H1 (cell line): ENCODE measurements around the gene IL5. TPM values are rescaled to one million over a fixed set of nuclear protein-coding genes. Genes with fewer than 3 reads are reported as not detected.

Source experiments
- CTCF ChIA-PET: fragments of 300-600 bp; sonication (Branson Sonifier 250); formaldehyde crosslinking; loops from one replicate; lab custom pipeline; 2021; ENCODE audit not compliant: partially characterized antibody; lab: Charles Lee
- POLR2A ChIA-PET: fragments of 300-600 bp; sonication (Branson Sonifier 250); formaldehyde crosslinking; loops from one replicate; lab custom pipeline; 2021; ENCODE audit warnings: inconsistent platforms; ENCODE audit not compliant: partially characterized antibody; lab: Charles Lee
- DNase-seq, 2 experiments: peaks; one replicate each; pipeline versions ENCODE4 v3.0.0 to v3.0.0-alpha.2; 2010 to 2022; ENCODE audit warnings: low spot score in 2 of 2, low read depth in 1 of 2, mixed read lengths in 1 of 2
- FAIRE-seq: peaks from 2 replicates; lab custom pipeline; 2011; peaks lifted over from hg19 to GRCh38; lab: Jason Lieb, UNC
- H2AFZ ChIP-seq: 2 replicates; pipeline ENCODE4 v1.8.1; 2012; ENCODE audit warnings: low read length, inconsistent platforms
- H2AK5ac ChIP-seq: 2 replicates; pipeline ENCODE4 v1.6.1; 2013; ENCODE audit warnings: low read depth, low read length
- H2BK120ac ChIP-seq: replicated peaks from 2 replicates; pipeline ENCODE3; 2013; ENCODE audit warnings: low read depth, low read length, inconsistent platforms
- H2BK12ac ChIP-seq: 2 replicates; pipeline ENCODE4 v1.6.1; 2013; ENCODE audit warnings: low read depth, low read length
- H2BK15ac ChIP-seq: 2 replicates; pipeline ENCODE4 v1.6.1; 2013; ENCODE audit warnings: low read length
- H2BK20ac ChIP-seq: 2 replicates; pipeline ENCODE4 v1.6.1; 2013; ENCODE audit warnings: low read length
- H2BK5ac ChIP-seq: 2 replicates; pipeline ENCODE4 v1.6.1; 2013; ENCODE audit warnings: low read depth, low read length
- H3K14ac ChIP-seq: 2 replicates; pipeline ENCODE4 v1.6.1; 2013; ENCODE audit warnings: inconsistent platforms; ENCODE audit not compliant: insufficient read length
- H3K18ac ChIP-seq: 2 replicates; pipeline ENCODE4 v1.6.1; 2013; ENCODE audit warnings: low read length; ENCODE audit errors: extremely low read depth
- H3K23ac ChIP-seq: 2 replicates; pipeline ENCODE4 v1.6.1; 2013; ENCODE audit warnings: inconsistent platforms; ENCODE audit not compliant: insufficient read length
- H3K23me2 ChIP-seq: 2 replicates; pipeline ENCODE4 v1.6.1; 2013; ENCODE audit warnings: low read depth, low read length
- H3K27ac ChIP-seq: 2 replicates; pipeline ENCODE4 v1.6.1; 2011; ENCODE audit warnings: low read depth, low read length, inconsistent platforms
- H3K27me3 ChIP-seq, 4 experiments: replicated peaks in 1 of 4; 1 replicate in 1 of 4; 2 replicates in 3 of 4; pipeline versions ENCODE4 v1.6.1 to v1.8.1; 2011 to 2013; ENCODE audit warnings: low read length in 3 of 4, mild to moderate bottlenecking in 3 of 4, inconsistent platforms in 2 of 4, mixed read lengths in 2 of 4, moderate library complexity in 1 of 4; ENCODE audit not compliant: control insufficient read depth in 3 of 4, insufficient read depth in 3 of 4; ENCODE audit errors: extremely low read depth in 1 of 4
- H3K36me3 ChIP-seq, 4 experiments: 2 replicates each; pipeline versions ENCODE4 v1.6.1 to v1.8.1; 2011 to 2013; ENCODE audit warnings: mild to moderate bottlenecking in 4 of 4, low read length in 3 of 4, moderate library complexity in 2 of 4, control low read depth in 1 of 4, inconsistent platforms in 1 of 4; ENCODE audit not compliant: insufficient read depth in 4 of 4, control insufficient read depth in 2 of 4
- H3K4ac ChIP-seq: replicated peaks from 2 replicates; pipeline ENCODE3; 2013; ENCODE audit warnings: low read length, low read depth, mixed read lengths, inconsistent platforms; ENCODE audit not compliant: insufficient read length
- H3K4me1 ChIP-seq, 4 experiments: replicated peaks in 1 of 4; 1 replicate in 1 of 4; 2 replicates in 3 of 4; pipeline versions ENCODE4 v1.6.1 to v1.8.1; 2011 to 2013; ENCODE audit warnings: low read length in 3 of 4, inconsistent platforms in 2 of 4, mixed read lengths in 1 of 4; ENCODE audit not compliant: insufficient read depth in 4 of 4, control insufficient read depth in 3 of 4
- H3K4me2 ChIP-seq, 2 experiments: 2 replicates each; pipeline versions ENCODE4 v1.6.1 to v1.8.1; 2011 to 2013; ENCODE audit warnings: low read depth in 2 of 2, low read length in 2 of 2, control low read depth in 1 of 2, inconsistent platforms in 1 of 2, mild to moderate bottlenecking in 1 of 2; ENCODE audit not compliant: insufficient read depth in 1 of 2
- H3K4me3 ChIP-seq, 4 experiments: fragments of 200-600, 300-600 bp in 1 of 4; sonication (generic), shearing (Covaris generic), sonication (Bioruptor Twin) in 1 of 4; 2 replicates each; pipeline versions ENCODE4 v1.5.1 to v1.8.1; 2011 to 2016; ENCODE audit warnings: low read length in 4 of 4, low read depth in 3 of 4, control low read depth in 2 of 4, inconsistent platforms in 2 of 4, mild to moderate bottlenecking in 2 of 4, mixed read lengths in 1 of 4, moderate library complexity in 1 of 4; ENCODE audit not compliant: insufficient read depth in 2 of 4; ENCODE audit errors: extremely low read depth in 1 of 4
- H3K56ac ChIP-seq: replicated peaks from 2 replicates; pipeline ENCODE3; 2013; ENCODE audit warnings: low read depth, mild to moderate bottlenecking, mixed read lengths, low read length, inconsistent platforms; ENCODE audit not compliant: insufficient read length
- H3K79me1 ChIP-seq: 2 replicates; pipeline ENCODE4 v1.6.1; 2013; ENCODE audit warnings: low read depth, low read length, control low read depth
- H3K79me2 ChIP-seq, 2 experiments: 2 replicates each; pipeline versions ENCODE4 v1.6.1 to v1.8.1; 2012 to 2013; ENCODE audit warnings: low read length in 2 of 2, mild to moderate bottlenecking in 2 of 2, inconsistent platforms in 1 of 2; ENCODE audit not compliant: insufficient read depth in 2 of 2, control insufficient read depth in 1 of 2
- H3K9ac ChIP-seq, 4 experiments: replicated peaks in 1 of 4; 1 replicate in 1 of 4; 2 replicates in 3 of 4; pipeline versions ENCODE4 v1.6.1 to v1.8.1; 2011 to 2013; ENCODE audit warnings: low read depth in 3 of 4, low read length in 3 of 4, control low read depth in 2 of 4, mild to moderate bottlenecking in 2 of 4, moderate library complexity in 2 of 4, inconsistent platforms in 1 of 4; ENCODE audit errors: extremely low read depth in 1 of 4
- H3K9me3 ChIP-seq, 2 experiments: 2 replicates each; pipeline versions ENCODE4 v1.6.1 to v1.8.1; 2012 to 2013; ENCODE audit warnings: mild to moderate bottlenecking in 2 of 2, moderate library complexity in 2 of 2, control low read depth in 1 of 2, inconsistent platforms in 1 of 2, low read depth in 1 of 2, low read length in 1 of 2, mixed read lengths in 1 of 2; ENCODE audit not compliant: insufficient read depth in 2 of 2
- H4K20me1 ChIP-seq, 2 experiments: replicated peaks in 1 of 2; 2 replicates each; pipeline versions ENCODE3 to v1.8.1; 2011 to 2013; ENCODE audit warnings: inconsistent platforms in 2 of 2, low read length in 2 of 2, mild to moderate bottlenecking in 1 of 2; ENCODE audit not compliant: insufficient read depth in 2 of 2, control insufficient read depth in 1 of 2
- H4K5ac ChIP-seq: 2 replicates; pipeline ENCODE4 v1.6.1; 2013; ENCODE audit warnings: low read length, low read depth, mixed read lengths, inconsistent platforms; ENCODE audit not compliant: insufficient read length
- H4K8ac ChIP-seq: 2 replicates; pipeline ENCODE4 v1.8.0; 2013; ENCODE audit warnings: mild to moderate bottlenecking, moderate library complexity, low read length, inconsistent platforms; ENCODE audit not compliant: insufficient read depth; ENCODE audit errors: extremely low read depth
- H4K91ac ChIP-seq: replicated peaks from 2 replicates; pipeline ENCODE3; 2013; ENCODE audit warnings: low read length, mixed read lengths, inconsistent platforms; ENCODE audit not compliant: insufficient read length
- BACH1 ChIP-seq: IDR thresholded peaks from 2 replicates; pipeline ENCODE4 v1.6.1; 2012; ENCODE audit warnings: low read length, improper control_type of control experiment
- BRCA1 ChIP-seq: IDR thresholded peaks from 2 replicates; pipeline ENCODE4 v1.6.1; 2012; ENCODE audit warnings: low read depth, low read length, improper control_type of control experiment
- EZH2 ChIP-seq: fragments of 200-600 bp; sonication (generic); IDR thresholded peaks from 2 replicates; pipeline ENCODE4 v1.7.1; 2012; ENCODE audit warnings: low read depth, mild to moderate bottlenecking, moderate library complexity, low read length, inconsistent platforms; ENCODE audit not compliant: severe bottlenecking
- HDAC6 ChIP-seq: IDR thresholded peaks from one replicate; pipeline ENCODE4 v1.7.1; 2012; ENCODE audit warnings: low read depth, mild to moderate bottlenecking, inconsistent platforms, low read length, moderate library complexity
- NRF1 ChIP-seq: IDR thresholded peaks from 2 replicates; pipeline ENCODE4 v1.6.1; 2011; ENCODE audit warnings: mild to moderate bottlenecking, low read depth, low read length, improper control_type of control experiment
- RBBP5 ChIP-seq: IDR thresholded peaks from 2 replicates; pipeline ENCODE4 v1.7.1; 2012; ENCODE audit warnings: low read depth, mild to moderate bottlenecking, inconsistent platforms, low read length, moderate library complexity, borderline replicate concordance
- WGBS, 2 experiments: shearing (Covaris generic) in 1 of 2; methylation state at CpG; one replicate each; pipeline versions ENCODE4 v1.1.6 to v1.1.7; 2013 to 2015; ENCODE audit warnings: low lambda C conversion rate in 2 of 2, mixed read lengths in 2 of 2, inconsistent platforms in 1 of 2, low coverage in 1 of 2, missing lambda C conversion rate in 1 of 2; ENCODE audit not compliant: insufficient replicate concordance in 2 of 2, insufficient coverage in 1 of 2, insufficient read length in 1 of 2; ENCODE audit errors: extremely low coverage in 1 of 2, missing lambda C conversion rate in 1 of 2; 5-methylcytosine and 5-hydroxymethylcytosine counted together
- polyA plus RNA-seq, 7 experiments: library from polyadenylated mRNA; depleted of rRNA in 3 of 7; stranded (reverse) in 5 of 7; unstranded in 2 of 7; fragments of >200 nt in 5 of 7; fragments of 200-250 nt in 2 of 7; gene quantifications; 1 replicate in 5 of 7; 2 replicates in 1 of 7; 4 replicates in 1 of 7; pipeline versions ENCODE4 v1.2.1 to v1.2.3, GENCODE V29; 2011 to 2013; ENCODE audit warnings: missing spikeins in 2 of 7, mixed read lengths in 2 of 7
- total RNA-seq: library from RNA; stranded (reverse); fragmentation: NEBNext Ultra II Directional; extraction: Animal tissue kit (Norgen Biotek cat#: 25700); gene quantifications from 2 replicates; pipeline ENCODE4 v1.2.1, GENCODE V29; 2021
- TF ChIP-seq, protein P1 (sequence below): IDR thresholded peaks from 2 replicates; pipeline ENCODE4 v1.6.1; 2012; ENCODE audit warnings: low read length, inconsistent platforms
- TF ChIP-seq, protein P2 (sequence below), 3 experiments: IDR thresholded peaks; 1 replicate in 2 of 3; 2 replicates in 1 of 3; pipeline versions ENCODE4 v1.5.1 to v1.6.1; 2011; ENCODE audit warnings: low read length in 3 of 3, mild to moderate bottlenecking in 3 of 3, inconsistent platforms in 2 of 3, low read depth in 1 of 3, moderate library complexity in 1 of 3; ENCODE audit not compliant: insufficient read depth in 1 of 3; ENCODE audit errors: control extremely low read depth in 1 of 3
- TF ChIP-seq, protein P3 (sequence below): IDR thresholded peaks from 2 replicates; pipeline ENCODE4 v1.6.1; 2011; ENCODE audit warnings: low read depth, mild to moderate bottlenecking, low read length; ENCODE audit not compliant: insufficient read depth

IL5 gene
- total and polyA plus RNA-seq, 2 of the 8 experiments (the other 6 are each of a cell fraction or from before 2014, with no cell fraction given) = not detected

DNA sequence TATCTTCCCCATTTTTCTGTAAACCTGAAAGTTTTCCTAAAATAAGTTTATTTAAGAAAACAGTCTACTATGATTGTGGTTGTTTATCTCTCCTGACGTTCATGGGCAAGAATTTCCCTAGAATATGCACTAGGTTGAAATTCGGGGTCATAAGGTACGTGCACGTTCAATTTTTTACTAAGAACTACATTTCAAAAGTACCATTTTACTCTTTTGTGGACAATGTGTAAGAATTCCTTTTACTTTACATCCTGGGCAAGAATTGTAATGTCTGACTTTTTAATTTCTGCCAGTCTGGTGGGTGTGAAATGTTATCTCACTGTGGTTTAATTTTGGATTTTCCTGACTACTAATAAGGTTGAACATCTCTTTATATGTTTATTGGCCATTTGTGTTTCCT lies 12.4 kb downstream of the IL5 start:
- FAIRE-seq (no peak), DNase-seq (no peak)
- Histone ChIP-seq H2BK15ac (no peak overlapping the region), H4K5ac (no peak overlapping the region), H3K56ac (no peak overlapping the region), H4K20me1 (no peaks in the 10 kb centered on the region), H3K4me2 (no peak overlapping the region), H2BK5ac (no peak overlapping the region), H4K91ac (no peak overlapping the region), H3K9me3 (no peaks in the 10 kb centered on the region), H3K4me1 (no peaks in the 10 kb centered on the region), H3K27me3 (no peaks in the 10 kb centered on the region), H3K27ac (no peak overlapping the region), H3K23me2 (no peaks in the 10 kb centered on the region), H3K9ac (no peak overlapping the region), H3K36me3 (no peaks in the 10 kb centered on the region), H3K23ac (no peak overlapping the region), H2AFZ (no peak overlapping the region), H2BK12ac (no peak overlapping the region), H3K79me2 (no peaks in the 10 kb centered on the region), H4K8ac (no peak overlapping the region), H3K4me3 (no peak overlapping the region), H2BK120ac (no peak overlapping the region), H3K14ac (no peak overlapping the region), H3K79me1 (no peaks in the 10 kb centered on the region), H2BK20ac (no peak overlapping the region), H3K4ac (no peak overlapping the region), H2AK5ac (no peak overlapping the region), H3K18ac (no peak overlapping the region)
- ChIA-PET CTCF (interaction anchor here (0.7 kb wide), 1 partner anchor 9 kb away, joined by 3 read pairs; no protein-coding TSS in a partner anchor), POLR2A (no interaction called here)
- WGBS, 2 experiments = 92% methylated on average over 4 of the region's 4 CpGs; no CpG with 5 or more reads in 1 of the 2 experiments
- TF ChIP-seq BRCA1 = no peak
- no peak for TF ChIP-seq NRF1
- no peak for TF ChIP-seq EZH2
- TF ChIP-seq, protein P1, sequence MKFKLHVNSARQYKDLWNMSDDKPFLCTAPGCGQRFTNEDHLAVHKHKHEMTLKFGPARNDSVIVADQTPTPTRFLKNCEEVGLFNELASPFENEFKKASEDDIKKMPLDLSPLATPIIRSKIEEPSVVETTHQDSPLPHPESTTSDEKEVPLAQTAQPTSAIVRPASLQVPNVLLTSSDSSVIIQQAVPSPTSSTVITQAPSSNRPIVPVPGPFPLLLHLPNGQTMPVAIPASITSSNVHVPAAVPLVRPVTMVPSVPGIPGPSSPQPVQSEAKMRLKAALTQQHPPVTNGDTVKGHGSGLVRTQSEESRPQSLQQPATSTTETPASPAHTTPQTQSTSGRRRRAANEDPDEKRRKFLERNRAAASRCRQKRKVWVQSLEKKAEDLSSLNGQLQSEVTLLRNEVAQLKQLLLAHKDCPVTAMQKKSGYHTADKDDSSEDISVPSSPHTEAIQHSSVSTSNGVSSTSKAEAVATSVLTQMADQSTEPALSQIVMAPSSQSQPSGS = no peak
- TF ChIP-seq, protein P2, sequence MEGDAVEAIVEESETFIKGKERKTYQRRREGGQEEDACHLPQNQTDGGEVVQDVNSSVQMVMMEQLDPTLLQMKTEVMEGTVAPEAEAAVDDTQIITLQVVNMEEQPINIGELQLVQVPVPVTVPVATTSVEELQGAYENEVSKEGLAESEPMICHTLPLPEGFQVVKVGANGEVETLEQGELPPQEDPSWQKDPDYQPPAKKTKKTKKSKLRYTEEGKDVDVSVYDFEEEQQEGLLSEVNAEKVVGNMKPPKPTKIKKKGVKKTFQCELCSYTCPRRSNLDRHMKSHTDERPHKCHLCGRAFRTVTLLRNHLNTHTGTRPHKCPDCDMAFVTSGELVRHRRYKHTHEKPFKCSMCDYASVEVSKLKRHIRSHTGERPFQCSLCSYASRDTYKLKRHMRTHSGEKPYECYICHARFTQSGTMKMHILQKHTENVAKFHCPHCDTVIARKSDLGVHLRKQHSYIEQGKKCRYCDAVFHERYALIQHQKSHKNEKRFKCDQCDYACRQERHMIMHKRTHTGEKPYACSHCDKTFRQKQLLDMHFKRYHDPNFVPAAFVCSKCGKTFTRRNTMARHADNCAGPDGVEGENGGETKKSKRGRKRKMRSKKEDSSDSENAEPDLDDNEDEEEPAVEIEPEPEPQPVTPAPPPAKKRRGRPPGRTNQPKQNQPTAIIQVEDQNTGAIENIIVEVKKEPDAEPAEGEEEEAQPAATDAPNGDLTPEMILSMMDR (IDR thresholded peaks at IDR 0.05; ENCODE audit: control extremely low read depth in 1 of 3, insufficient read depth in 1 of 3, low read depth in 1 of 3, low read length in 3 of 3) = no peak
- TF ChIP-seq BACH1 = no peak
- no peak for TF ChIP-seq RBBP5
- no peak for TF ChIP-seq HDAC6
- TF ChIP-seq, protein P3, sequence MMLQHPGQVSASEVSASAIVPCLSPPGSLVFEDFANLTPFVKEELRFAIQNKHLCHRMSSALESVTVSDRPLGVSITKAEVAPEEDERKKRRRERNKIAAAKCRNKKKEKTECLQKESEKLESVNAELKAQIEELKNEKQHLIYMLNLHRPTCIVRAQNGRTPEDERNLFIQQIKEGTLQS = no peak
